ENCODE measurements around the gene TNRC6B. TPM values are rescaled to one million over a fixed set of nuclear protein-coding genes. Genes with fewer than 3 reads are reported as not detected.
A peak's percentile ranks its signal among the peaks of the same experiment; 100 is the strongest.

Gene TNRC6B
- total RNA-seq, 1 donor from 2014 or later, result 9.5 TPM

DNA sequence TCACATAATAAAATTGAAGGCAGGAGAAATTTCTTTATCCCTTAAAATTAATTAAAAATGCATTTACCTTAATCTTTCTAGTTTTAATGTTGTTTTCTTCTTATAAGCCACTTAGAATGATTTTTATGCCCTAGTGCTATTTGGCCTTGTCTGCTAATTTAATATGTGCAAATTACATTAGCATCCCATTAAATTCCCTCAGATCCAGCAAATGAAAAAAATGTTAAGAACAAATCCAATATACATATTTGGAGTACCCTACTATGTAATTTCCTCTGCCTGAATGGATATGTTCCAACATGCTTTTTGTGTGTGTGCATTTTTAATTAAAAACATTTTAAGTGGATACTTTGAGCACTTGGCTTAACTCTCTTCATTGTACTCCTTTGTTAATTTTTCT is 56.9 kb downstream of the TNRC6B start:
- DNase-seq (ENCODE audit: low read depth), result no peak
- TF ChIP-seq CTCF (conservative IDR thresholded peaks at IDR 0.05; ENCODE audit: low read depth, low read length), result no peak

DNA sequence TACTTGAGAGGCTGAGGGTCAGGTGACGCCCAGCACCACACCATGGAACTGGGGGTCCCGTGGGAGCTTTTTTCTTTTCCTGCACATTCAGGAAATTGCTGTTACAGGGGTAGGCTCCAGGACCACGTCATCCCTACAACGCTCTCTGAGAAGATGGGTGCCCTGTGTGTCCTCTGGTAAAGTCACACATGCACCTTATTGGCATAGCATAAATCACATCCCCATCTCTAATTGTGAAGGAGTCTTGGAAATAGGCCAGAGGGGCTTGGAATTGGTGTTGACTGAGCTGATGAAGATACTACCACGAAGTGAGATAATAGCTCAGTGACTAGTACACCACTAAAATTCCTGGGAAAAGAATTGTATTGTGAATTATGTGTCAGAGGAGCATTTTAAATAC is 57.6 kb downstream of the TNRC6B start:
- H3K4me3 ChIP-seq (ENCODE audit: low read depth, low read length), result no peak overlapping the region
- DNase-seq (ENCODE audit: low read depth), result no peak
- no peak for TF ChIP-seq CTCF (conservative IDR thresholded peaks at IDR 0.05; ENCODE audit: low read depth, low read length)

More for the DNA sequence above, 56.9 kb downstream of the TNRC6B start:
- no peak overlapping the region for H3K4me3 ChIP-seq (ENCODE audit: low read depth, low read length)

DNA sequence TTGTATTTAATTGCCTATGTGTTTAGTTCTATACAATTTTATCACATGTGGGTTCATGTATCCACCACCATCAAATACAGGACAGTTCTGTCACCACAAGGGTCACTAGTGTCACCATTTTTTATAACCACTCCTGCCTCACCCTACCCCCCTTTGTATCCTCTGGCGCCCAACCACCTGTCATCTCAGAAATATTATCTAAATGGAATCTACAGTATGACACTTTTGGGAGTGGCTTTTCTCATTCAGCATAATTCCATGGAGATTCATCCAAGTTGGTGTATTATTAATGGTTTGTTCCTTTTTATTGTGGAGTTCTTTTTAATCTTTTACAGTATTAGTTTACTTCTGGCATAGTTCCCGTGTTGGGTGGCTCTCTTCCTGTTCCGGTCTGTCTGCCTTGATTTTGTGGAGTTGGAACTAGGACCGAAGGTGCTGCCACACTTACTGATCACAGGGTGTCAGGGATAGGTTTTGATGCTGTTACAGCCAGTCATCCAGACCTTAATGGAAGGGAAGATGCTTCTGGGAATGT is 58.5 kb downstream of the TNRC6B start:
- no peak for TF ChIP-seq CTCF (conservative IDR thresholded peaks at IDR 0.05; ENCODE audit: low read depth, low read length)
- H3K4me3 ChIP-seq (ENCODE audit: low read depth, low read length), result no peak overlapping the region
- no peak for DNase-seq (ENCODE audit: low read depth)

DNA sequence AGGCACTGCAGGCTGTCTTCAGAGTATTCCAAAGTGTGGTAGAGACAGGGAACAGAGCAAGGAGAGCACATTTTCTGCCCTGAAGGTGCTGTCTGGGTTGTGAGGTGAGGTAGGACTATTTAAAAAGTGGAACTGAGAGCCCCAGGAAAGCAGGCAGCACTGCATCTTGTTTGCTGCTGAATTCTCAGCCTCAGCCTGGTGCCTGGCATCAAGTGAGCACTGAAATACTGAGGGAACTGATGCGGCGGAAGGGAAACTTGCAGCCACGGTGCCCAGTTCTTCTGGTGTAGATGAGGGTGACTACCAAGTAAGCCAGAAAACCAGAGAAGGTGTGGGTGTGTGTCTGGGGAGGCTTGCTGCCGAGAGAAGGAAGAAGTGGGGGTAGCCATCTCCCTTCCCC is 59.5 kb downstream of the TNRC6B start:
- TF ChIP-seq CTCF (conservative IDR thresholded peaks at IDR 0.05; ENCODE audit: low read depth, low read length), result no peak
- H3K4me3 ChIP-seq (ENCODE audit: low read depth, low read length), result no peak overlapping the region
- DNase-seq (ENCODE audit: low read depth), result no peak

DNA sequence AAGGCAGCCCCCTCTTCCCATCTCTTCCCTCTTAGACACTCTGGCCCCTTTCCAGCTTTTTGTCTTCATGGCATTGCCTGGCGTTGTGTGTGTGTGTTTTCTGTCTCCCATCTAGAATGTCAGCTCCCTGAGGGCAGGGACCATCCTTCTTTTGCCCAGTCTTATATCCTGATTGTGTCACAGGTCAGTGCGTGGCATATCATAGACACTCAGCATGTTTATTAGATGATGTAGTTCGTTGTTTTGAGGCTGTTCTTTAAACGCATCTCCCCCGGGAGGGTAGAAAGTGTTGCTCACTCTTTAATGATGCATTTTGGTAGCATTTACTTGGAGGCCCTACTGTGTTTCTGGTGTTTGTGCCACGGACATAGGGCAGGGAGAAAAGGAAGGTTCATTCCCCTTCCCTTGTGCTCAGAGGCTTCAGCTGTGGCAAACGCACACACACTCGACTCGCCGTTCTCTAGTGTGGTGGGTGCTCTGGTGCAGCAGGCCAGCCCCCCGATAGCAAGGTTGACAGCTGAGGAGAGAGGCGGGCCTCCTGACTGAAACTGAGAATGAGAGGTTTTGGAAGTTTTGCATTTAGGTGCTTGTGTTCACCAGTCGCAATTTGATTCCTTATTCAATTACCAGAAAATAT is 60.2 kb downstream of the TNRC6B start:
- TF ChIP-seq CTCF (conservative IDR thresholded peaks at IDR 0.05; ENCODE audit: low read depth, low read length), result no peak
- no peak overlapping the region for H3K4me3 ChIP-seq (ENCODE audit: low read depth, low read length)

GRCh38 chr22:40238425-40239344 is 61.0 kb downstream of the TNRC6B start:
- H3K4me3 ChIP-seq (ENCODE audit: low read depth, low read length), result peak overlapping the region; percentile 21
- TF ChIP-seq CTCF (conservative IDR thresholded peaks at IDR 0.05; ENCODE audit: low read depth, low read length), result no peak
- DNase-seq (ENCODE audit: low read depth), result peak; percentile 54

More for the DNA sequence above, 60.2 kb downstream of the TNRC6B start:
- no peak for DNase-seq (ENCODE audit: low read depth)
